Lung (tissue), 12 donors: Measurements from ENCODE around the gene PHF21B. TPM values are rescaled to one million over a fixed set of nuclear protein-coding genes. Genes with fewer than 3 reads are reported as not detected.
"Not testable (repeated sequence)": the region's sequence is repeated elsewhere in the genome, so short reads cannot be mapped to it uniquely, and the experiment has no call there.

Source experiments
- ATAC-seq: fragments of 200-7000 bp; cut with Tn5 transposase; one replicate; pipeline ENCODE4 v1.9.1; 2020; ENCODE audit warnings: moderate number of reproducible peaks; ENCODE audit not compliant: insufficient read depth, low FRiP score
- DNase-seq, 3 donors: peaks; one replicate each; pipeline ENCODE4 v3.0.0-alpha.2; 2013 to 2017
- H3K27ac ChIP-seq, 2 donors: one replicate each; pipeline ENCODE4 v1.5.1; 2013; ENCODE audit warnings: mild to moderate bottlenecking in 2 of 2, moderate library complexity in 2 of 2, control low read depth in 1 of 2, inconsistent platforms in 1 of 2, low read depth in 1 of 2, low read length in 1 of 2
- H3K27me3 ChIP-seq, 3 donors: one replicate each; pipeline ENCODE4 v1.5.1; 2013; ENCODE audit warnings: low read length in 2 of 3; ENCODE audit not compliant: control insufficient read depth in 3 of 3, insufficient read depth in 3 of 3
- H3K36me3 ChIP-seq, 4 donors: one replicate each; pipeline ENCODE4 v1.5.1; 2013; ENCODE audit warnings: low read length in 4 of 4, mild to moderate bottlenecking in 1 of 4, moderate library complexity in 1 of 4; ENCODE audit not compliant: control insufficient read depth in 4 of 4, insufficient read depth in 4 of 4
- H3K4me1 ChIP-seq, 5 donors: one replicate each; pipeline ENCODE4 v1.5.1; 2013; ENCODE audit warnings: low read length in 5 of 5, mild to moderate bottlenecking in 2 of 5, moderate library complexity in 1 of 5; ENCODE audit not compliant: control insufficient read depth in 5 of 5, insufficient read depth in 5 of 5
- H3K4me3 ChIP-seq: one replicate; pipeline ENCODE4 v1.5.1; 2013; ENCODE audit warnings: mild to moderate bottlenecking, control low read depth, moderate library complexity
- H3K9ac ChIP-seq, 2 donors: one replicate each; pipeline ENCODE4 v1.5.1; 2013; ENCODE audit warnings: low read length in 2 of 2, control low read depth in 1 of 2; ENCODE audit not compliant: insufficient read depth in 1 of 2
- H3K9me3 ChIP-seq, 4 donors: one replicate each; pipeline ENCODE4 v1.5.1; 2013; ENCODE audit warnings: low read length in 3 of 4, mild to moderate bottlenecking in 1 of 4, moderate library complexity in 1 of 4; ENCODE audit not compliant: control insufficient read depth in 4 of 4, insufficient read depth in 3 of 4
- CTCF ChIP-seq: IDR thresholded peaks from 2 replicates; pipeline ENCODE4 v1.5.1; 2012; ENCODE audit warnings: mild to moderate bottlenecking; ENCODE audit errors: control extremely low read depth, extremely low read depth
- whole genome bisulfite sequencing, 2 donors: extraction: QIAGEN DNeasy Blood & Tissue Kit; methylation state at CpG; one replicate each; pipeline ENCODE4 v1.1.7; 2013; 5-methylcytosine and 5-hydroxymethylcytosine counted together
- polyA plus RNA-seq, 2 donors: library from polyadenylated mRNA; stranded (reverse); fragments of 200-250 nt; gene quantifications; one replicate each; pipeline ENCODE4 v1.2.1, GENCODE V29; 2013
- total RNA-seq, 2 donors: library from RNA; depleted of rRNA in 1 of 2; stranded (reverse); fragments of >200 nt in 1 of 2; gene quantifications; one replicate each; pipeline ENCODE4 v1.2.1, GENCODE V29; 2014 to 2021
- donor health status: control.
- donor health status: control.
- donor health status: Bipolar disorder and iron deficiency.
- donor health status: healthy.
- donor health status: DM: yes; HTN: yes; CAD: no.

PHF21B gene
- total and polyA plus RNA-seq, 4 donors, result 0.03 to 0.43 (median 0.26) TPM

- no peak for ATAC-seq
Observed at GRCh38 chr22:44925465-44926123, 84.2 kb downstream of the PHF21B start.

GRCh38 chr22:44924710-44925109 is 85.1 kb downstream of the PHF21B start:
- H3K4me1 ChIP-seq, result no peaks in the 10 kb centered on the region
- ATAC-seq (no peak), DNase-seq (no peak)
- H3K4me3 ChIP-seq, result no peak overlapping the region
- TF ChIP-seq CTCF, result no peak
- H3K9me3 ChIP-seq, result peaks cover 0 to 7% (median 2%) of the 10 kb centered on the region in 4 donors
- H3K27ac ChIP-seq, result no peak overlapping the region
- no peak overlapping the region for H3K9ac ChIP-seq
- WGBS, 2 donors, result 85 to 91% methylated on average over 8 of the region's 8 CpGs
- no peaks in the 10 kb centered on the region for H3K27me3 ChIP-seq
- H3K36me3 ChIP-seq, result no peaks in the 10 kb centered on the region

More at GRCh38 chr22:44925465-44926123, 84.2 kb downstream of the PHF21B start:
- no peak for DNase-seq
- no peaks in the 10 kb centered on the region for H3K4me1 ChIP-seq
- no peaks in the 10 kb centered on the region for H3K36me3 ChIP-seq
- no peak for TF ChIP-seq CTCF
- peaks cover 0 to 7% (median 1%) of the 10 kb centered on the region in 4 donors for H3K9me3 ChIP-seq
- H3K27me3 ChIP-seq, result no peaks in the 10 kb centered on the region
- H3K9ac ChIP-seq, result no peak overlapping the region
- no peak overlapping the region for H3K27ac ChIP-seq
- 76 to 84% methylated on average over 15 of the region's 15 CpGs for WGBS, 2 donors
- H3K4me3 ChIP-seq, result no peak overlapping the region

GRCh38 chr22:44924098-44924497 is 85.7 kb downstream of the PHF21B start:
- no peak for ATAC-seq
- Histone ChIP-seq H3K27me3 (no peaks in the 10 kb centered on the region), H3K9me3 (peaks cover 0 to 7% (median 2%) of the 10 kb centered on the region in 4 donors), H3K9ac (no peak overlapping the region), H3K4me1 (no peaks in the 10 kb centered on the region), H3K4me3 (no peak overlapping the region), H3K36me3 (no peaks in the 10 kb centered on the region), H3K27ac (no peak overlapping the region)
- no peak for DNase-seq
- 63 to 95% methylated on average over 5 of the region's 5 CpGs for WGBS, 2 donors
- no peak for TF ChIP-seq CTCF

GRCh38 chr22:44921766-44922165 is 88.0 kb downstream of the PHF21B start:
- not testable (repeated sequence) for H3K4me1 ChIP-seq, H3K27me3 ChIP-seq, ATAC-seq, DNase-seq, H3K4me3 ChIP-seq, H3K9ac ChIP-seq, H3K9me3 ChIP-seq, H3K36me3 ChIP-seq, H3K27ac ChIP-seq
- WGBS, 2 donors, result 95 to 96% methylated on average over 11 of the region's 11 CpGs
